COLO829 (cell line): ENCODE measurements around the gene SNX8.
A peak's percentile ranks its signal among the peaks of the same experiment; 100 is the strongest.

Experiments
- DNase-seq: peaks from one replicate; pipeline ENCODE4 v3.0.0; 2012; ENCODE audit warnings: low spot score

Gene SNX8

DNA sequence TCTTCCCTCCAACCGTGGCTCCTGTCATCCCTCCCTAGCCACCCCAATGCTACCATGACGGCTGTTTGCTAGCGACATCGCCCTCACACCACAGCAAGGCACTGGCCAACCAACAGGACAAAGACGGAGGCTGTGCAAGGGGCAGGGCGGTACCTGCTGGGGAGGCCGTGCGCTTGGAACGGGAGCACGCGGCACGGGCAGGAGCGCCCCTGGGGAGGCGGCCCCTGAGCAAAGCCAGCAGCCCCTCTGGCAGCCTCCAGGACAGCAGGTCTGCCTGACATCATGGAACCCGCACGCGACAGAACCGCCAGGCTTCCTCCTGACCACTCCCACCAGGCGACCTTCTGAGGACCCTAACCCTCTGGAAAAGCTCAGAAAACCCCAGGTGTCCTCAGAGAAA, 94.2 kb downstream of the SNX8 start:
- no peak for DNase-seq

DNA sequence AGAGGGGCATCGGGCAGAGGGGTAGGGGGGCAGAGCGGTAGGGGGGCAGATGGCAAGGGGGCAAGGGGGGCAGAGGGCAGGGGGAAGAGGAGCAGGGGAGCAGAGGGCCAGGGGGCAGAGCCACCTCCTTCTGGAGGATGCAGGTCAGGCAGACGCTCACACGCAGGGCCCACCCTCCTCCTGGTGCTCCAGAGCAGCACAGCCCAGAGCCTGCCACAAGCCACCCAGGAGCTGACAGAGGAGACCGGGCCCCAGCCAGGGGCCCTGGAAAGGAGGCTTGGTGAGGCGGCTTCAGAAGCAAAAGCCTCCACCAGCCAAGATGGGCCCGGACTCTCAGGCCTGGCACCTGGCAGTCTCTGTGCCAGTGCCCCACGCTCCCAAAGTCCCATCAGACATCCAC, 94.6 kb downstream of the SNX8 start:
- no peak for DNase-seq

DNA sequence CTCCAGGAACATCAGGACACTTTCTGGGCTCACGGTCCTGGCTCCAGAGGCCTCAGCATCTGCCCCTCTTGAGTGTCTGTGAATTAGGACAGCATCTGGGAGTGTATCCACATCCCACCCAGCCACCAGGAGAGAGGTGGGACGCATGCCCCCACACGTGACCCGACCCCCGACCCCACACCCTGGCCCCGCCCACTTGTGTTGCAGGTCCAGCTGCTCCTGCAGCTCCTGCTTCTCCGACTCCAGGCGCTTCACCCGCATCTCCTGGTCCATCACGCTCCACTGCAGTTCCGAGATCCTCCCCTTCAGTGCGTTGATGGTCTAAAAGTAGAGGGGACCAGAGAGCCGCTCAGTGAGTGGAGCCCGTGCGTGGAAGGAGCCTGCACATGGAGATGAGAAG, 95.1 kb downstream of the SNX8 start:
- DNase-seq, result no peak

DNA sequence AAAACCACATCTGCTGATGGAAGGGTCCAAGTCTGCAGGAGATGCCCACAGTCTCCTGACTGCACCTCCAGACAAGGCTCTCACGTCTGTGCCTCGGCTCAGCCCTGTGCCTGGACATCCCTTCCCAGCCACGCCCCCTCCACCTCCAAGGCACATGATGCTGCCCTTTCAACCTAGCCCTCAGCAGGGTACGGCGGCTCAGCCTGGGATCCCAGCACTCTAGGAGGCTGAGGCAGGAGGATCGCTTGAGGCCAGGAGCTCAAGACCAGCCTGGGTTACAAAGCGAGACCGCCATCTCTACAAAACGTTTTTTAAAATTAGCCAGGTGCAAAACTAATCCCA, 95.8 kb downstream of the SNX8 start:
- DNase-seq, result no peak

DNA sequence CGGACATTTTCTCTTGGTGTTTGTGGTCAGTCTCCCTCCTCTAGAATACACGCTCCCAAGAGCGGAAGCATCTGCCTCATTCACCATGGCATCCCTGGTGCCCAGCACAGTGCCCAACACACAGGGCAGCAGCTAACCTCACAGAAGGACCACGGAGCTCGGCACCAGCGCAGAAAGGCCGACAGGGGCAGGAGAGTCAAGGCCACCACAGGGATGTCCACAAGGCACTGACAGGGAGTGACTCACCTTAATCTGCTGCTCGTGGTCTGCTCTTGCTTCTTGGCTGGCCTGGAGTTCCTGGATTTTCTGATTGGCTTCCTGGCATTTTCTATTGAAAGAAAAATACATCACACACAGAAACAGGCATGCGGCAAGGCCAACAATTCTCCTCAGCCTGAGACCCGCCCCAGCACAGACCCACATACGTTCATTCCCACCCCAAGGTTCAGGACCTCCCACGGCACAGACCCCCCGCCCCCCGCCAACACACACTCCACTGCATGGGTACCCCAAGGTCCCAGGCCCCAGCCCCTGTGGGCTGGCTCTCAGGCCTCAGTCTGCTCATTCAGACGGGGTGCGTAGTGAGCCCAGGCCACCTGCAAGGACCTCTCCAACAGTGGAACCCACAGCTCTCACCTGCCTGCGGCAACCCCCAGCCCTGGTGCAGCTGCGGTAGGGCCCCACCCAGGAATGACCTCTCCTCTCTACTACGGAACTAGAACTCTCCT, 96.4 kb downstream of the SNX8 start:
- DNase-seq, result no peak

DNA sequence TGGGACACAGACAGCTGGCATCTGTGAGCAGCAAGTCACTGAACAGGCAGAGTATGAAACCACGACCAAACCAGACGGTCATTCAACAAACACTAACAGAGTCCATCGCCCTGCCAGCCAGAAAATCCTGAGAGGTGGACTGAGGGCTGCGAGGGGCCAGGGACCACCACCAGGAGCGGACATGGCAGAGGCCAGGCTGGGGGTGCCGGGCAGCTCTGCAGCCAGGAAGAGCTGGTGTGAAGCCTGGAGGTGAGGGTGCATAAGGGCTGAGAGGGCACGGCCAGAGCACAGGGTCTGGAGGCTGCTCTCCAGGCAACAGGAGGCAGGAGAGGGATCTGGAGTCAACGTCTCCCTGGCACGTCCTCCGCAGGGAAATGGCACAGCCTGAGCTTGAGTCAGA, 97.0 kb downstream of the SNX8 start:
- no peak for DNase-seq

DNA sequence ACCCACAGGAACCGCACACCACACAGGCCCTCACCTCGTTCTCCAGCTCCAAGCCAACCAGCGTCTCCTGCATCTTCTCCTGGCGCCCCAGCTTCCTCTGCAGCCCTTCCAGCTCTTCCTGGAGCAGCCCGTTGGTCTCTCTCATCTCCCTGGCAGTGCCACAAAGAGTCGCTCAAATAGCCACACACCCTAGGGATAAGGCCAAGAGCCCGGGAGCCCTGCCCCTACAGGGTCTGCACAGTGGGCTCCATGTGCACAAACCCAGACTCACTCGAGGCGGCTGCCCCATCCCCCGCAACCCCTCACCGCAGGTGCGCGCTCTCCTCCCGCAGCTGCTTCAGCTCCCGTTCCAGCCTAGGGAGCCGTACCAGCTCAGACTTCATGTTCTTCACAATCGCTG, 98.4 kb downstream of the SNX8 start:
- DNase-seq, result no peak

DNA sequence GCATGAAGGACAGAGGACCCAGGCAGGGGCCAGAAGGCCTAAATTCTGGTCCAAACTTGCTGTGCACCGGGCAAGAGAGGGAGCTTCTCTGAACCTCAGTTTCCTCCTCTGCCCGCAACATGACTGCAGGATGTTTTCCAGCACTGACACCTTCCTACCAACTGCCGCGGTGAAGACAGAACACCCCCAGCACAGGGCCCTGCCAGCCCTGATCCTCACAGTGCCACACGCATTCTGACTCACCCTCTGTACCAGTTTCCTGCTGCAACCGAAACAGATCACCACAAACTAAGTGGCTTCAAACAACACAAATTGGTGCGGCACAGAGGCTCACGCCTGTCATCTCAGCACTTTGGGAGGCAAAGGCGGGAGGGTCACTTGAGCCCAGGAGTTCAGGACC, 99.6 kb downstream of the SNX8 start:
- no peak for DNase-seq

DNA sequence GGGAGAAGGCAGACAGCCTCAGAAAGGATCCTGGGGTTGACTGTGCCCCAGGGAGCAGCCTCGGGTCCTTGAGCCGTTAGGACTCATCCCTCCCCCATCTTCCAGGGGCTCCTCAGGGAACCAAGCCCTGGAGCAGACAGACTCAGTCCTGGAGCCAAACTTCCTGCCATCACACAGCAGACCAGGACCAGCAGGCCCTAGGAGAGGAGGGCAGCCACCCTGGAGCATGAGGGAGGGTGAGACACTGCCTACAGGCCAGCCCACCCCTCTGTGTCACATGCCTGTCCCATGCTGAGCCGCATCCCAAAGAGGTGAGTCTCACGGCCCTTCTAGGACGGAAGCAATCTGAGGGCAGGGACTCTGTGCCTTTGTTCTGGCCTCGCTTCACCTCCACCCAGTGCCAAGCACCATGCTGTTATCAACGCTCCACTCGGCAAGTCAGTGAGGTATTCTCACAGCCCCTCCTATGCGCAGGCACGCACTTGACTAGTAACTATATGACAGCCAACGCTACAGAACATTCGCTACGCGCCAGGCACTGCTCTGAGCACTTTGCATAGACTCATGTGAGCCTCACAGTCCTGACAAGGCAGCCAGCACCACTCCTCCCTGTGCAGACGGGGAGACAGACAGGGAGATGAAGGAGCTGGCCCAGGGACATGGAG, 100.6 kb downstream of the SNX8 start:
- DNase-seq, result no peak

DNA sequence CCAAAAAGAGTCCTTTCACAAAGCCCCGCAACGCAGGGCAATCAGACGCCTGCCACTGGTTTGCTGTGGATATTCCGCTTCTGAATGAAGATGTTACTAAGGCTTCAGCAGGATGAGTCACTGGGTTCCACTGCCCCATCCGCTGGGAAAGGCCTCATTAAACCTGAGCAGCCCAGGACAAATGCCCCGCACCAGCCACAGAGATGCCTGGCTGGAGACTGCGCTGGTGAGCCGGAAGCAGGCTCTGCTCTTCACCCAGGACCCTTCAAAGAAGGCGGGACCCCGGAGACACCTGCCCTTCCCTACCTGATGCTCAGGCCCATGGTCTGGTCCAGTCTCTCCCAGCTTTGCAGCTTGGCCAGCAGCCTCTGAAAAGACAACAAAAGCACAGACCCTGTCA, 101.3 kb downstream of the SNX8 start:
- no peak for DNase-seq

DNA sequence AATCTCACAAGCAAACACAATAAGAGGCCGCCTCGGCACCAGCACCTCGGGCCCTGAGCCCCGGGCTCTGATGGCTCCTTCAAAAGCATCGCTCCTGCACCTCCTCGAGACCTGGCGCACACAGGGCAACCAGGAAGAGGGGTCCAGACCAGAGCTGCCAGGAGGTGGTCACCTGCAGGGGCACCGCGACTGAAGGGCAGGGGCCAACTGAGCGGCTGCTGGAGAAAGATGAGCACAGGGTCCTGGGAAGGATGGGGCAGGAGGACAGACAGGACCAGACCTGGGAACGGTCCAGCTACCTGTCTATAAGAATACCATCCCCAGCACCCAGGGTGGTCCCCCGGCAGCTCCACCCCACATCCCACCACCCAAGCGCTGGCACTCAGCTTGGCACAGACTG, 102.3 kb downstream of the SNX8 start:
- no peak for DNase-seq

DNA sequence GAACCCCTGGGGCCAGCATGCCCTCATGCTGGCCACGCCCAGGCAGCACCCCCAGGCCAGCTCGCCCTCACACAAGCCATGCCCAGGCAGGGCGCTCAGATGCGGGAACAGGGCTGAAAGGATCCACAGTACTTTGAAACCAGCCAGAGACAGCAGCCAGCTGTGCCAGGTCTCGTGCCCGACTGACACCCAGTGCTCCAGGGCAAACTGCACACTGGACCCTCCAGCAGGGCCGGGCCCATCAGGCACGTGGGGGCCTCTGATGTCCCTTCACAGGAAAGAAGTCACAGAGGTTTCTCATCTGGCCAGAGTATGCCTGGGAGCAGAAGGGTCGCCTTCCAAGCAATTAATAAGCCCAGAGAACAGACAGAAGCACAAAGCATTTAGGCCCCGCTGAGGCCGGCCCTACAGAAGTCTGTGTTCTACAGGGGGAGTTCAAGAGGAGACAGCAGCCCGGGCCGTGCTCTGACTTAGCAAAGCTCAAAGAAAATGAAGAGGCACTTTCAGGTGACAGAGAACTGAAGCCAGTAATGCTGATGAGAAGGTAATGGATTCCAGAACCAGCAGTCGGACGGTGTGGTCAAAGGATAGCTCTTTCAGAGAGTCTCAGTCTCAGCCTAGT, 102.9 kb downstream of the SNX8 start:
- DNase-seq, result no peak

DNA sequence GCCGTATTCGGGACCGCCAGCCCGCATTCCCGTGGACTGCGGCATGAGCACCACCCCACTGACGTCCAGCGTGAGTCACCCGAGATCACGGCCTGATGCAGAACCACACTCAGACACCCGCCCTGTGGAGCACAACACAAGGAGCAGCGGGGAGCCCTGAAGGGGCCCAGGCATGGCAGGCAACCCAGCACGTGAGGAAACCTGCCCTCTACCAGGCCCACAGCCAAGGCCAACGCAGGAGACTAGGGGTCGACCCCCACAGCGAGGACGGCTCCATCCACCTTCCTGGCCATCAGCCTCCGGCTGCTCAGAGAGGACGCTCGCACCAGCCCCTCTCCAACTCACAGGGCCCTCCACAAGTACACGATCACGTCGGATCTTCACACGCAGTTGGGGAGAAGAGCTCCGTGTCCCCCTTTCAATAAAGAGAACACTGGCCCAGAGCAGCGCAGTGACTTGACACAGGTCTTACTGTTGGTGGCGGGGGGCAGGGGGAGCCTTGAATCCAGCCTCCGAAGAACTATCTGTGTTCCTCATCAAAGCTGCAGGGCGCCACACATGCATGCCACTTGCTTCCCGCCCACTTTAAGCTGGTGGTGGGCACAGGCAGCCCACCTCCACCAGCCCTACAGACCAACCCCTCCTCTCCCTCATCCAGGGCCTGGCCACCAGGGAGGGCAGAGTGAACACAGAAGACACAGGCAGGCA, 103.5 kb downstream of the SNX8 start:
- no peak for DNase-seq

DNA sequence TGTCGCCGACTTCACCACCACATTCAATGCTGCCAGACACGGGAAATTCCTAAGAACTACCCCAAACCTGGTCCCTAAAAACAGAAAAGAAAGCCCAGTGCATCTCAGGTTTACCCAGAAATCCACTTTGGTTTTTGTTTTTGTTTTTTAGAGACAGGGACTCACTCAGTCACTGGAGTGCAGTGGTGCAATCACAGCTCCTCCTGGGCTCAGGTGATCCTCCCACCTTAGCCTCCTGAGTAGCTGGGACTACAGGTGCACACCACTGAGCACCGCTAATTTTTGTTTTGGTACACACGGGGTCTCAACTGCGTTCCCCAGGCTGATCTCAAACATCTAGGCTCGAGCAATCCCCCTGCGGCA, 104.3 kb downstream of the SNX8 start:
- no peak for DNase-seq

DNA sequence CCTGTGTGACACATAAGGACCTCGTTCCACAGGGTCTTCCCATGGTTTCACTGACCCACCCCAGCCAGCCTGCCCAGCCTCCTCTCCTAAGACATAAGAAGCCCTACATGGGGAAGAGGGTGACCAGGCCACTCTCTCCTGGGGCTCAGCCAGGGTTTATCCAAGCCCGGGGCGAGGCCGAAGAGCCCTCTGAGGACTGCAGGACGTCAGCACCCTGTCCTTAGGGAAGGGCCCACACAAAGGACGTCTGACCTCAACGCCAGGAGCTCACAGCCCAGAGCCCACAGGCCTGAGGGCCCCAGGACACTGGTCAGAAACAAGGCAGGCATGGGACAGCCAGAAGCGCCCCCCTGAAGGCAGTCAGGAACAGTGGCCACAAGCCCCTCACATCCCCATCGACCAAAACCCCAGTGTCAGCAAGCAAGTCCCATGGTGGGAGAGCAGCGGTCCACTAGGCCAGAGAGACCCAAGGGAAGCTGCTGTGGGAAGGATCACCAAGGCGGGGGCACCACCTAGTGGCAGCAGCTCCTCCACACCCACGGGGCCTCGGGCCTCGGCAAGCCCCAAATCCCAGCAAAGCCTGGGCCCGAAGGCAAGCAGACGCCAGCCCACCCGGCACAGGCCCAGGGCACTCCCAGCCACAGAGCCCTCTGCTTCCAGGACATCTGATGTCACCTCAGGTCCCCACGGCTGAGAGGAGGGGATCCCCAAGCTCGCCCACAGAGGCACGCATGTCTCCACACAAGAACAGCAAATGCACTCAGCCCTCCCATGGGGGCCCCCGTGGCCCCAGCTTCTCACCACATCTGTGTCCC, 104.9 kb downstream of the SNX8 start:
- DNase-seq, result peak; percentile 50

DNA sequence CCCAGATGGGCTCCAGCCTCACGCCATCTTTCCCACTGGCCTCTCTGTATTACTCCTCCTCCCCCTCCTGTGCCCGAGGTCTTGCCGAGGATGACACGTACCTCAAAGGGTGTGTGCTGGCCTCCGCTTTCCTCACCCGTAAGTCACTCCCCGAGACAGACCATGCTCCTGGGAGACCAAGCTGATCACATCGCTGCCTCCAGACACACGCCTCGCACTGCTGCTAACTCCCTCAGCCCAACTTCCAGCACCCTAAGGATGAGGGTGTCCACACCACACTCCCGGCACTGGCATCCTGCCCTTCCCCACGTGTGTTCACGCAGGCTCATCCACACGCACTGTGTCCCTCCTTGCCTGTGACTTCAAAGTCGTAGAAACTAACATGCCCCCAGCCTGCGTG, 105.5 kb downstream of the SNX8 start:
- DNase-seq, result no peak

DNA sequence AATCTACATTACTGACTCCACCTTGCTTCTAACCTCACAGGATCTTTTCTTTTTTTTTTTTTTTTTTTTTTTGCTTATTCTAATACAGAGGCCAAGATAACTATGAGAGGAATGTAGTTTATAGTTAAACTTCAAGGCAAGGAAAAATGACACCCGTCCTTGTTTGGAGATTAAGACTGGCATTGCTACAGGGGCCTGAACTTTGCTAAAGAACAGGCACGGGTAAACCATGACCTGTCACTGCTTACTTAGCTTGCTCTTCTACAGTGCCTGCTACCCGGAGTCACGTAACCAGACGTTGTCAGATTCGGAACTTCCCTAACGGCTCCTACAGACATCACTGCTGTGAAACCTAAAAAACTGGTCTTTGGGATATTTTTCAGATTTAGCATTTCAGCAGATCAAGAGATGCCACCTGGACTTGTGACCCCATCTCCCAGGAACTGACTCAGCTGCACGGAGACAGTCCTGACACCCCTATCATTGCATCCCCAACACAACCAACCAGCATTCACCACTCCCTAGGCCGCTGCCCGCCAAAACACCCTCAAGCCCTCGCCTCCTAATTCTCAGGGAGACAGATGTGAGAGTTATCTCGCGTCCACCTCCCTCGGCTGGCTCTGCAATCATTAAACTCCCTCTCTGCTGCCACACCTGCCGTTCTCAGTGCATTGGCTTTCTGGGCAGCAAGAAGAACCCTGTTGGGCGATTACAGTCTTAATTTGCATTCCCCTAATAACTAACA, 109.0 kb downstream of the SNX8 start:
- no peak for DNase-seq

DNA sequence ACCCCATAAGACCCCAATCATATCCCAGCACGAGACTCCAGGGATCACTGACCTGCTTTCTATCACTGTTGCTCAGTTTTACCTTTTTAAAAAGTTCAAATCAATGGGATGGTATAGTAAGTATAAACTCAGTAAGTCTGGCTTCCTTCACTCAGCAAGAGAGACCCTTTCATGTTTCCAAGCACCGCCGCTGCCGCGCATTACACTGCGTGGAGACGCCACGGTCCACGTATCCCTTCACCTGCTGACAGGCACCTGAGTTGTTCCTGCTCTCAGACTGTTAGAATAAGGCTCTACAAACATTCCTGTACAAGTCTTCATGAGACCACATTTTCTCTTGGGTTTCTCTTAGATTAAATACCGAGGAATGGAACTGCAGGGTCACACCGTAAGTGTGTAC, 109.8 kb downstream of the SNX8 start:
- no peak for DNase-seq

DNA sequence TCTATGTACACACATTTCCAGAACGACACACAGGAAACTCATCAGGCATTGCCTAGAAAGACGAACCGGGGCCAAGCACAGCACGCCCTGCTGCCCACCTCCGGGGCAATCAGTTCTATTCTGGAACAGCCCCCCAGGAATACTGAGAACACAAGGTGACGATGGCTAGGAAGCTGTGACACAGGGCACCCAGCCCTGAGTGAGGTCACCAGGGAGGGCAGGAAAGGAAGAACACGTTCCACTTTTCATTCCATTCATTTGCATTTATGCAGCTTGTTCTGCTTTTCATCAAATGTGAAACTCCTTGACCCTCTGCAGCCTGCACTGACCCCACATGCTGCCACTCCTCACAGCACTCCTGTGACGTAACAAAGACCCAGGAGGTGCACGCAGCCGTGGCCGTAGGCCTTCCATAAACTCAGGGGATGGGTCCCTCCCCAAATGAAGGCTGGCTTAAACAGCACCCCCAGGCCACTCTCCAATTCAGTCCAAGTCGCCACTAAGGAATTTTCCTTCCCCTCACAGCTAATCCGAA, 110.4 kb downstream of the SNX8 start:
- DNase-seq, result no peak

DNA sequence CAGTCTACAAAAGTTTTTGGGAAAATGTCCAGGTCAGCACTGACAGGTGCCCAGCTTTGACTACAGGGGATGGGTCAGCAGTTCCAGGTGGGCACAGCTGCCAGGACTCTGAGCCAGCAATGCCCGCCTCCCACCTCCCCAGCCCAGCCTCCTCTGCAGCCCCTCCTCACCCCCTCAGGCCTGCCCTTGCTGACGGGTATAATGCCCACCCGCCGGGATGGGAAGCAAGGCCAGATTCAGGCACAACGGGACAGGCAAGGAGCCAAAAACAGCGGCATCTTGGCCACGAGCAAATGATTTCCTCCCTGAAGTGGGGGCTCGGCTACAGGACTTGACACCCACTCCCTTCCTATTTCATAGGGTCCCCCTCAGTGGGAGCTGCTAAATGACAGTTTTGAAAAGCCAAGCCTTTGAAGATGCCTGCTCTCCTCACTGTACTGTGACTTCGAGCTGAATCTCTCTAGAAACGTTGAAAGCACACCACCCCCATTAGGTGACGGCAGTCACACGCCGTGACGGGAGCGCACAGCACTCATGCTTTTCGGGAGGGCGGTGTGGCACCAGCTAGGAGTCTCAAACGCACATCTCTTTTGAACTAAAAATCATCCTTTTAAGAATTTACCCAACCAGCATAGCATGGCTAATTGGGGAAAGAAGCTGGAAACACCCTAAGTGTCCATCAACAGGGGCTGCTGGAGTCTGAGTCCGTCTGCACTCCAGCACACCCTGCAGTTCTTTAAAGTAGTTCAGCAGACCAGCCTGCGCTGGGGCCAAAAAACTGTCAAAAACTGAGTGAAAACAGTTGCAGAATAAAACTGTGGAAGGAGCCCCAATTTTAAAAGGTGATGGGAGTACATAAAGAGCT, 111.1 kb downstream of the SNX8 start:
- no peak for DNase-seq
